ENCODE measurements around the gene HDAC7. TPM values are rescaled to one million over a fixed set of nuclear protein-coding genes. Genes with fewer than 3 reads are reported as not detected.
"Not testable (repeated sequence)": the region's sequence is repeated elsewhere in the genome, so short reads cannot be mapped to it uniquely, and the experiment has no call there.

The HDAC7 gene
- total and polyA plus RNA-seq, 2 donors from 2014 or later = 35.0 to 132 TPM

GRCh38 chr12:47811581-47812484 is 7.9 kb downstream of the HDAC7 start:
- H3K9ac ChIP-seq (ENCODE audit: low read length in 3 of 3) = peak overlapping the region in 1 of 3 donors; percentile 51
- FAIRE-seq (no peak), DNase-seq (no peak)
- intact Hi-C loops (cut with DNase I) = no loop called here
- peak overlapping the region in 2 of 3 donors; percentile 48 to 49 for H3K4me3 ChIP-seq (ENCODE audit: low read length in 3 of 3)
- H3K9me3 ChIP-seq (ENCODE audit: control insufficient read depth in 2 of 3, insufficient read depth in 1 of 3, low read length in 3 of 3) = no peaks in the 10 kb centered on the region
- no peaks in the 10 kb centered on the region for H3K36me3 ChIP-seq (ENCODE audit: control insufficient read depth in 2 of 3, insufficient read depth in 3 of 3, low read length in 3 of 3)
- no peak for TF ChIP-seq CTCF (IDR thresholded peaks at IDR 0.05; ENCODE audit: borderline replicate concordance, extremely low read depth, insufficient read depth)
- no peaks in the 10 kb centered on the region for H3K27me3 ChIP-seq (ENCODE audit: control insufficient read depth, insufficient read depth, low read length)
- peaks cover 7 to 73% (median 48%) of the 10 kb centered on the region in 3 donors for H3K4me1 ChIP-seq (ENCODE audit: control insufficient read depth in 2 of 3, insufficient read depth in 2 of 3, low read depth in 1 of 3, low read length in 3 of 3)
- H3K27ac ChIP-seq (ENCODE audit: low read depth in 2 of 2, low read length in 2 of 2) = peak overlapping the region; percentile 92 to 99

GRCh38 chr12:47811072-47811396 is 8.7 kb downstream of the HDAC7 start:
- no peak overlapping the region for H3K4me3 ChIP-seq (ENCODE audit: low read length in 3 of 3)
- FAIRE-seq (no peak), DNase-seq (no peak)
- no peak for TF ChIP-seq CTCF (IDR thresholded peaks at IDR 0.05; ENCODE audit: borderline replicate concordance, extremely low read depth, insufficient read depth)
- H3K27ac ChIP-seq (ENCODE audit: low read depth in 2 of 2, low read length in 2 of 2) = peak overlapping the region in 1 of 2 donors; percentile 99
- H3K27me3 ChIP-seq (ENCODE audit: control insufficient read depth, insufficient read depth, low read length) = no peaks in the 10 kb centered on the region
- peaks cover 7 to 67% (median 46%) of the 10 kb centered on the region in 3 donors for H3K4me1 ChIP-seq (ENCODE audit: control insufficient read depth in 2 of 3, insufficient read depth in 2 of 3, low read depth in 1 of 3, low read length in 3 of 3)
- H3K9me3 ChIP-seq (ENCODE audit: control insufficient read depth in 2 of 3, insufficient read depth in 1 of 3, low read length in 3 of 3) = no peaks in the 10 kb centered on the region
- no peaks in the 10 kb centered on the region for H3K36me3 ChIP-seq (ENCODE audit: control insufficient read depth in 2 of 3, insufficient read depth in 3 of 3, low read length in 3 of 3)
- H3K9ac ChIP-seq (ENCODE audit: low read length in 3 of 3) = peak overlapping the region in 2 of 3 donors; percentile 43 to 51
- intact Hi-C loops (cut with DNase I) = no loop called here

GRCh38 chr12:47809518-47809917 is 10.2 kb downstream of the HDAC7 start:
- H3K27me3 ChIP-seq (ENCODE audit: control insufficient read depth, insufficient read depth, low read length); H3K4me3 ChIP-seq (ENCODE audit: low read length in 3 of 3); H3K27ac ChIP-seq (ENCODE audit: low read depth in 2 of 2, low read length in 2 of 2); FAIRE-seq; H3K9me3 ChIP-seq (ENCODE audit: control insufficient read depth in 2 of 3, insufficient read depth in 1 of 3, low read length in 3 of 3); H3K9ac ChIP-seq (ENCODE audit: low read length in 3 of 3); H3K36me3 ChIP-seq (ENCODE audit: control insufficient read depth in 2 of 3, insufficient read depth in 3 of 3, low read length in 3 of 3); DNase-seq; intact Hi-C loops (cut with DNase I): not testable (repeated sequence)
- H3K4me1 ChIP-seq (ENCODE audit: control insufficient read depth in 2 of 3, insufficient read depth in 2 of 3, low read depth in 1 of 3, low read length in 3 of 3) = peaks cover 7 to 64% (median 46%) of the 10 kb centered on the region in 3 donors

GRCh38 chr12:47808574-47809365 is 10.9 kb downstream of the HDAC7 start:
- Histone ChIP-seq H3K36me3 (ENCODE audit: control insufficient read depth in 2 of 3, insufficient read depth in 3 of 3, low read length in 3 of 3) (no peaks in the 10 kb centered on the region), H3K27me3 (ENCODE audit: control insufficient read depth, insufficient read depth, low read length) (no peaks in the 10 kb centered on the region), H3K27ac (ENCODE audit: low read depth in 2 of 2, low read length in 2 of 2) (peak overlapping the region; percentile 40 to 67), H3K9ac (ENCODE audit: low read length in 3 of 3) (peak overlapping the region in 1 of 3 donors; percentile 51), H3K4me3 (ENCODE audit: low read length in 3 of 3) (no peak overlapping the region), H3K4me1 (ENCODE audit: control insufficient read depth in 2 of 3, insufficient read depth in 2 of 3, low read depth in 1 of 3, low read length in 3 of 3) (peaks cover 7 to 64% (median 47%) of the 10 kb centered on the region in 3 donors), H3K9me3 (ENCODE audit: control insufficient read depth in 2 of 3, insufficient read depth in 1 of 3, low read length in 3 of 3) (no peaks in the 10 kb centered on the region)
- DNase-seq = no peak
- no peak for TF ChIP-seq CTCF (IDR thresholded peaks at IDR 0.05; ENCODE audit: borderline replicate concordance, extremely low read depth, insufficient read depth)
- intact Hi-C loops (cut with DNase I) = no loop called here
- no peak for FAIRE-seq

Measured in kidney (tissue), 14 donors.